Peyer's patch (tissue), 4 donors: ENCODE measurements around the gene FAM227A. TPM values are rescaled to one million over a fixed set of nuclear protein-coding genes. Genes with fewer than 3 reads are reported as not detected.
"Not testable (repeated sequence)": the region's sequence is repeated elsewhere in the genome, so short reads cannot be mapped to it uniquely, and the experiment has no call there.

Experiments used
- DNase-seq, 3 donors: peaks; one replicate each; pipeline ENCODE4 v3.0.0-alpha.2; 2017 to 2019
- H3K27ac ChIP-seq, 4 donors: fragments of 200-600 bp; sonication (generic); one replicate each; pipeline ENCODE4 v1.5.1; 2016 to 2019
- H3K27me3 ChIP-seq, 2 donors: fragments of 200-600 bp; sonication (generic); one replicate each; pipeline ENCODE4 v1.5.1; 2019
- H3K36me3 ChIP-seq, 3 donors: fragments of 200-600 bp; sonication (generic); one replicate each; pipeline ENCODE4 v1.5.1; 2016 to 2019
- H3K4me1 ChIP-seq, 4 donors: fragments of 200-600 bp; sonication (generic); one replicate each; pipeline ENCODE4 v1.5.1; 2016 to 2019
- H3K4me3 ChIP-seq, 4 donors: fragments of 200-600 bp; sonication (generic); 1 replicate in 3 of 4; 2 replicates in 1 of 4; pipeline ENCODE4 v1.5.1; 2016 to 2019; ENCODE audit warnings: mild to moderate bottlenecking in 1 of 4
- H3K9me3 ChIP-seq, 4 donors: fragments of 200-600 bp; sonication (generic); one replicate each; pipeline ENCODE4 v1.5.1; 2016 to 2019; ENCODE audit warnings: mild to moderate bottlenecking in 1 of 4
- POLR2A ChIP-seq, 2 donors: fragments of 450-650 bp; IDR thresholded peaks; one replicate each; pipeline ENCODE4 v1.5.1; 2017; ENCODE audit warnings: antibody characterized with exemption in 2 of 2, mild to moderate bottlenecking in 2 of 2, moderate library complexity in 2 of 2
- total RNA-seq, 4 donors: library from RNA; depleted of rRNA; stranded (reverse); fragments of >200 nt; gene quantifications; one replicate each; pipeline ENCODE4 v1.1.0, GENCODE V29; 2016
- TF ChIP-seq, protein P1 (sequence below), 6 experiments: fragments of 450-650 bp in 4 of 6; fragments of 200-600 bp in 2 of 6; sonication (generic) in 1 of 6; IDR thresholded peaks; one replicate each; pipeline ENCODE4 v1.5.1; 2017 to 2019; ENCODE audit warnings: antibody characterized with exemption in 6 of 6, mild to moderate bottlenecking in 3 of 6, moderate library complexity in 1 of 6

Gene FAM227A
- total RNA-seq, 4 donors from 2014 or later: 2.6 to 18.2 TPM; not detected in 2

GRCh38 chr22:38607680-38608079 is 48.5 kb downstream of the FAM227A start:
- Histone ChIP-seq H3K4me1 (no peaks in the 10 kb centered on the region), H3K27me3 (no peaks in the 10 kb centered on the region), H3K9me3 (no peaks in the 10 kb centered on the region), H3K36me3 (no peaks in the 10 kb centered on the region), H3K27ac (no peak overlapping the region), H3K4me3 (no peak overlapping the region)
- DNase-seq: no peak
- TF ChIP-seq, protein P1, sequence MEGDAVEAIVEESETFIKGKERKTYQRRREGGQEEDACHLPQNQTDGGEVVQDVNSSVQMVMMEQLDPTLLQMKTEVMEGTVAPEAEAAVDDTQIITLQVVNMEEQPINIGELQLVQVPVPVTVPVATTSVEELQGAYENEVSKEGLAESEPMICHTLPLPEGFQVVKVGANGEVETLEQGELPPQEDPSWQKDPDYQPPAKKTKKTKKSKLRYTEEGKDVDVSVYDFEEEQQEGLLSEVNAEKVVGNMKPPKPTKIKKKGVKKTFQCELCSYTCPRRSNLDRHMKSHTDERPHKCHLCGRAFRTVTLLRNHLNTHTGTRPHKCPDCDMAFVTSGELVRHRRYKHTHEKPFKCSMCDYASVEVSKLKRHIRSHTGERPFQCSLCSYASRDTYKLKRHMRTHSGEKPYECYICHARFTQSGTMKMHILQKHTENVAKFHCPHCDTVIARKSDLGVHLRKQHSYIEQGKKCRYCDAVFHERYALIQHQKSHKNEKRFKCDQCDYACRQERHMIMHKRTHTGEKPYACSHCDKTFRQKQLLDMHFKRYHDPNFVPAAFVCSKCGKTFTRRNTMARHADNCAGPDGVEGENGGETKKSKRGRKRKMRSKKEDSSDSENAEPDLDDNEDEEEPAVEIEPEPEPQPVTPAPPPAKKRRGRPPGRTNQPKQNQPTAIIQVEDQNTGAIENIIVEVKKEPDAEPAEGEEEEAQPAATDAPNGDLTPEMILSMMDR (IDR thresholded peaks at IDR 0.05): no peak
- TF ChIP-seq POLR2A (IDR thresholded peaks at IDR 0.05): no peak

GRCh38 chr22:38602166-38602565 is 54.0 kb downstream of the FAM227A start:
- H3K36me3 ChIP-seq: no peaks in the 10 kb centered on the region
- no peaks in the 10 kb centered on the region for H3K27me3 ChIP-seq
- no peaks in the 10 kb centered on the region for H3K9me3 ChIP-seq
- no peak for DNase-seq
- no peaks in the 10 kb centered on the region for H3K4me1 ChIP-seq
- TF ChIP-seq, protein P1 (IDR thresholded peaks at IDR 0.05): no peak
- no peak for TF ChIP-seq POLR2A (IDR thresholded peaks at IDR 0.05)
- no peak overlapping the region for H3K4me3 ChIP-seq
- no peak overlapping the region for H3K27ac ChIP-seq

GRCh38 chr22:38601221-38601764 is 54.9 kb downstream of the FAM227A start:
- no peaks in the 10 kb centered on the region for H3K4me1 ChIP-seq
- H3K9me3 ChIP-seq: no peaks in the 10 kb centered on the region
- no peak overlapping the region for H3K4me3 ChIP-seq
- H3K36me3 ChIP-seq: no peaks in the 10 kb centered on the region
- H3K27ac ChIP-seq: no peak overlapping the region
- H3K27me3 ChIP-seq: no peaks in the 10 kb centered on the region
- TF ChIP-seq POLR2A (IDR thresholded peaks at IDR 0.05): no peak
- TF ChIP-seq, protein P1 (IDR thresholded peaks at IDR 0.05): no peak
- DNase-seq: no peak

DNA sequence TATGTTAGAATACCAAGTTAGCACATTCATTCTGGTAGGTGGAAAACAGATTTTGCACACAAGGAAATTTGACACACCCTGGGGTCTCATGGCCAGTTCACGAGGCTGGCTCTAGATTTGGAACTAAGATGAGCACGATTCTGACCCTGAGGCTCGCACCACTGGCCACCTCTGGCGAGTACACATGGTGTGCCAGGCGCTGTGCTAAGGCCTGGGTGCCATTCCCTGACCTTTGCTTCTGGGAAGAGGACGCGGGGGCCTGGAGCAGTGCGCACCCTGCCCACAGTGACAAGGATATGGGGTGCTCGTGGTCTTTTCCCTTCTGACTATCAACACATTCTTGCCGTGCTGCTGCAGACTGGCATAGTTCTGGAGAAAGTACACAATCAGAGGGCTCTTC is 56.7 kb downstream of the FAM227A start:
- H3K27ac ChIP-seq: no peak overlapping the region
- TF ChIP-seq POLR2A (IDR thresholded peaks at IDR 0.05): no peak
- TF ChIP-seq, protein P1 (IDR thresholded peaks at IDR 0.05): no peak
- no peak overlapping the region for H3K4me3 ChIP-seq
- H3K36me3 ChIP-seq: no peaks in the 10 kb centered on the region
- H3K27me3 ChIP-seq: no peaks in the 10 kb centered on the region
- no peak for DNase-seq
- no peaks in the 10 kb centered on the region for H3K4me1 ChIP-seq
- H3K9me3 ChIP-seq: no peaks in the 10 kb centered on the region

- not testable (repeated sequence) for DNase-seq, H3K4me1 ChIP-seq, H3K36me3 ChIP-seq, H3K9me3 ChIP-seq, H3K4me3 ChIP-seq, H3K27me3 ChIP-seq, H3K27ac ChIP-seq
Observed at GRCh38 chr22:38582923-38583322, 73.3 kb downstream of the FAM227A start.

DNA sequence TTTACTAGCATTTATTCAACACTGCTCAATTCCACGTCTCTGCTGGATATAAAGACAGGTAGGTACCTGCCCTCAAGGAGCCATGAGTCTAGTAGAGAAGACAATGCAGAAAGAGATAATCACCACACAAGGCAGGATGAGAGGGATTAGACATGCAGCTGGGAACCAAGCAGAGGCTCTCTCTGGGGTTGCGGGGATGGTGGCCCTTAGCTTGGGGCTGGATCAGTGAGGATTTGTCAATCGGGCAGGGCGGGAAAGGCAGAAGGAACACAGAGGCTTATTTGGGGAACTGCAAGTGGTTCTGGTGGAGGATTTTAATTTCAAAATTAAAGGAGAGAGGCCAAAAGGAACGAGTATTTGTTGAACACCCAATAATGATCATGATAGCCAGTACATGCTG is 77.7 kb downstream of the FAM227A start:
- Histone ChIP-seq H3K9me3 (no peaks in the 10 kb centered on the region), H3K36me3 (no peaks in the 10 kb centered on the region), H3K4me3 (no peak overlapping the region), H3K27me3 (no peaks in the 10 kb centered on the region), H3K4me1 (no peaks in the 10 kb centered on the region), H3K27ac (no peak overlapping the region)
- no peak for TF ChIP-seq POLR2A (IDR thresholded peaks at IDR 0.05)
- TF ChIP-seq, protein P1 (IDR thresholded peaks at IDR 0.05): no peak
- no peak for DNase-seq
